OCI-LY3 (cell line): ENCODE measurements around the gene SPPL3.

Source experiments
- EZH2phosphoT487 ChIP-seq: fragments of 200-600 bp; shearing (Covaris generic); IDR thresholded peaks from 2 replicates; pipeline ENCODE4 v1.6.1; 2018; ENCODE audit warnings: antibody characterized with exemption, mixed run types, low read depth
- TF ChIP-seq, protein P1 (sequence below): fragments of 200-600, 300-600 bp; sonication (generic); IDR thresholded peaks from 2 replicates; pipeline ENCODE4 v1.5.1; 2014; ENCODE audit warnings: antibody characterized with exemption, low read length, low read depth

DNA sequence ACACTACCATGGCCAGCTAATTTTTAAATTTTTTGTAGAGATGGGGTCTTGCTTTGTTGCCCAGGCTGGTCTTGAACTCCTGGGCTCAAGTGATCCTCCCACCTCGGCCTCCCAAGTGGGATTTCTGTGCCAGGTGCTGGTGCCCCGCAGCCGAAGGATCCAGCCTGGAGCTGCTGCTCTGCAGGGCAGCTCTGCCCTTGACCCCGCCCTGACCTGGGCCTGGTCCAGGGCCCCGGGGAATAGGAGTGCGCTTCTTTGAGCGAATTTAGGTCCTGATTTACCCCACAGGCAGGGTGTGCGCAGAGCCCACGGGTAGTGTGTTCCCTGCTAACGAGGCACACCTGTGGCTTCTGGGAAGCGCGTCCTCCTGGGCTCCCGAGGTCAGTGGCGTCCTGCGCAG lies 163.3 kb downstream of the SPPL3 start:
- TF ChIP-seq, protein P1, sequence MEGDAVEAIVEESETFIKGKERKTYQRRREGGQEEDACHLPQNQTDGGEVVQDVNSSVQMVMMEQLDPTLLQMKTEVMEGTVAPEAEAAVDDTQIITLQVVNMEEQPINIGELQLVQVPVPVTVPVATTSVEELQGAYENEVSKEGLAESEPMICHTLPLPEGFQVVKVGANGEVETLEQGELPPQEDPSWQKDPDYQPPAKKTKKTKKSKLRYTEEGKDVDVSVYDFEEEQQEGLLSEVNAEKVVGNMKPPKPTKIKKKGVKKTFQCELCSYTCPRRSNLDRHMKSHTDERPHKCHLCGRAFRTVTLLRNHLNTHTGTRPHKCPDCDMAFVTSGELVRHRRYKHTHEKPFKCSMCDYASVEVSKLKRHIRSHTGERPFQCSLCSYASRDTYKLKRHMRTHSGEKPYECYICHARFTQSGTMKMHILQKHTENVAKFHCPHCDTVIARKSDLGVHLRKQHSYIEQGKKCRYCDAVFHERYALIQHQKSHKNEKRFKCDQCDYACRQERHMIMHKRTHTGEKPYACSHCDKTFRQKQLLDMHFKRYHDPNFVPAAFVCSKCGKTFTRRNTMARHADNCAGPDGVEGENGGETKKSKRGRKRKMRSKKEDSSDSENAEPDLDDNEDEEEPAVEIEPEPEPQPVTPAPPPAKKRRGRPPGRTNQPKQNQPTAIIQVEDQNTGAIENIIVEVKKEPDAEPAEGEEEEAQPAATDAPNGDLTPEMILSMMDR: no peak
- TF ChIP-seq EZH2phosphoT487: no peak
